GM12864 (cell line): ENCODE data around the gene SLC27A3.

ENCODE experiments used
- DNase-seq: peaks from one replicate; pipeline ENCODE4 v3.0.0-alpha.2; 2011; ENCODE audit warnings: low read depth
- H3K4me3 ChIP-seq: 2 replicates; pipeline ENCODE4 v1.5.1; 2011; ENCODE audit warnings: mild to moderate bottlenecking, low read depth, low read length, control low read depth
- CTCF ChIP-seq: IDR thresholded peaks from 2 replicates; pipeline ENCODE4 v1.5.1; 2011; ENCODE audit warnings: low read depth, mild to moderate bottlenecking, moderate library complexity, low read length, control low read depth, inconsistent platforms; ENCODE audit errors: missing control alignments

The SLC27A3 gene

GRCh38 chr1:153801786-153802697 is 26.8 kb downstream of the SLC27A3 start:
- TF ChIP-seq CTCF, result no peak
- no peak for DNase-seq
- no peak overlapping the region for H3K4me3 ChIP-seq

GRCh38 chr1:153803470-153804056 is 28.4 kb downstream of the SLC27A3 start:
- no peak for DNase-seq

DNA sequence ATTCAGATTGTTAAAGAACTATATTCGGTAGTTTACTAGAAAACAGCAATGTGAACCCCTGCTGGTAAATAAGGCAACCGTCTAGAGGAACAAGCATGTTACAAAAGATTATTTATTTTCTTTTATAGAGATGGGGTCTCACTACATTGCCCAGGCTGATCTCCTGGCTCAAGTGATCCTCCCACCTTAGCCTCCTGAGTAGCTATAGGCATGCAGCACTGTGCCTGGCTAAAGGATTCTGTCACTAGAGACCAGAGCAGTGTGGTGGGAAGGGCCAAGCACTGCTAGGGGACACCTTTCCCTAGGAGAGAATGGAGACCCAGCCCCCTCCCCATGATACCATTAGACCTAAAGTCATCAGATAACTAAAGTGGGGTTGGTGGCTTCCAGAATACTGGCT is 28.9 kb downstream of the SLC27A3 start:
- no peak for TF ChIP-seq CTCF
- no peak overlapping the region for H3K4me3 ChIP-seq
- DNase-seq, result no peak

More at GRCh38 chr1:153803470-153804056, 28.4 kb downstream of the SLC27A3 start:
- no peak overlapping the region for H3K4me3 ChIP-seq
- TF ChIP-seq CTCF, result no peak

- DNase-seq, result peak; percentile 99
- no peak for TF ChIP-seq CTCF
- no peak overlapping the region for H3K4me3 ChIP-seq
These were observed 30.0 kb downstream of the SLC27A3 start for GRCh38 chr1:153805042-153805745.

GRCh38 chr1:153805886-153806719 is 30.9 kb downstream of the SLC27A3 start:
- DNase-seq, result no peak
- no peak overlapping the region for H3K4me3 ChIP-seq

More at GRCh38 chr1:153805886-153806719, 30.9 kb downstream of the SLC27A3 start:
- no peak for TF ChIP-seq CTCF
